ENCODE measurements around the gene DUSP22. TPM values are rescaled to one million over a fixed set of nuclear protein-coding genes. Genes with fewer than 3 reads are reported as not detected.

The DUSP22 gene
- total RNA-seq, 2 donors from 2014 or later, result 13.8 to 34.8 TPM

GRCh38 chr6:287489-287860 lies 4.8 kb upstream of the DUSP22 start:
- peaks cover 10% of the 10 kb centered on the region for H3K4me1 ChIP-seq
- TF ChIP-seq POLR2A (IDR thresholded peaks at IDR 0.05), result no peak
- TF ChIP-seq CTCF (IDR thresholded peaks at IDR 0.05), result no peak
- H3K27ac ChIP-seq, result no peak overlapping the region
- ATAC-seq (no peak), DNase-seq (no peak)
- no peaks in the 10 kb centered on the region for H3K9me3 ChIP-seq
- H3K36me3 ChIP-seq (replicated peaks in 1 of 2; ENCODE audit: insufficient read depth in 1 of 2, low read depth in 2 of 2), result no peaks in the 10 kb centered on the region
- no peaks in the 10 kb centered on the region for H3K27me3 ChIP-seq
- no peak overlapping the region for H3K4me3 ChIP-seq
- WGBS, 2 donors, result 67 to 87% methylated on average over 3 of the region's 3 CpGs
- intact Hi-C loops (cut with DNase I), result no loop called here

- H3K36me3 ChIP-seq (replicated peaks in 1 of 2; ENCODE audit: insufficient read depth in 1 of 2, low read depth in 2 of 2), result no peaks in the 10 kb centered on the region
- intact Hi-C loops (cut with DNase I), result no loop called here
- DNase-seq, result no peak
- no peak overlapping the region for H3K27ac ChIP-seq
- no peaks in the 10 kb centered on the region for H3K27me3 ChIP-seq
- WGBS, 2 donors, result 75 to 76% methylated on average over 3 of the region's 3 CpGs
- H3K4me3 ChIP-seq, result no peak overlapping the region
- no peaks in the 10 kb centered on the region for H3K9me3 ChIP-seq
- TF ChIP-seq POLR2A (IDR thresholded peaks at IDR 0.05) (no peak), CTCF (IDR thresholded peaks at IDR 0.05) (no peak)
- peaks cover 10% of the 10 kb centered on the region for H3K4me1 ChIP-seq
- ATAC-seq, result no peak
Observed at GRCh38 chr6:288866-289265, 3.4 kb upstream of the DUSP22 start.

- intact Hi-C loops (cut with DNase I), result no loop called here
- H3K36me3 ChIP-seq (replicated peaks in 1 of 2; ENCODE audit: insufficient read depth in 1 of 2, low read depth in 2 of 2), result no peaks in the 10 kb centered on the region
- WGBS, 2 donors, result 55 to 56% methylated on average over 9 of the region's 9 CpGs
- DNase-seq (no peak), ATAC-seq (no peak)
- H3K4me1 ChIP-seq, result peaks cover 10% of the 10 kb centered on the region
- H3K27ac ChIP-seq, result peak overlapping the region in 1 of 4 donors; percentile 97
- no peak overlapping the region for H3K4me3 ChIP-seq
- TF ChIP-seq POLR2A (IDR thresholded peaks at IDR 0.05) (no peak), CTCF (IDR thresholded peaks at IDR 0.05) (no peak)
- H3K27me3 ChIP-seq, result no peaks in the 10 kb centered on the region
- H3K9me3 ChIP-seq, result no peaks in the 10 kb centered on the region
Observed at GRCh38 chr6:290111-290922, 2.0 kb upstream of the DUSP22 start.

GRCh38 chr6:291204-291696 lies 1.0 kb upstream of the DUSP22 start:
- intact Hi-C loops (cut with DNase I), result no loop called here
- WGBS, 2 donors, result 24 to 27% methylated on average over 8 of the region's 8 CpGs
- H3K36me3 ChIP-seq (replicated peaks in 1 of 2; ENCODE audit: insufficient read depth in 1 of 2, low read depth in 2 of 2), result no peaks in the 10 kb centered on the region
- DNase-seq, result peak; percentile 58 to 83 (median 64)
- H3K4me3 ChIP-seq, result peak overlapping the region; percentile 22 to 33
- no peaks in the 10 kb centered on the region for H3K9me3 ChIP-seq
- TF ChIP-seq POLR2A (IDR thresholded peaks at IDR 0.05) (peak in 1 of 3 donors; percentile 5), CTCF (IDR thresholded peaks at IDR 0.05) (no peak)
- ATAC-seq, result peak; percentile 52
- no peaks in the 10 kb centered on the region for H3K27me3 ChIP-seq
- peak overlapping the region; percentile 92 to 97 (median 94) for H3K27ac ChIP-seq
- peaks cover 15% of the 10 kb centered on the region for H3K4me1 ChIP-seq
